ENCODE measurements around the gene UNK.
"Not testable (repeated sequence)": the region's sequence is repeated elsewhere in the genome, so short reads cannot be mapped to it uniquely, and the experiment has no call there.

Gene UNK

GRCh38 chr17:75754378-75755204 lies 30.0 kb upstream of the UNK start:
- DNase-seq = no peak

- DNase-seq = peak; percentile 64
Observed at GRCh38 chr17:75755205-75755901, 29.3 kb upstream of the UNK start.

- no peak for DNase-seq
Observed at GRCh38 chr17:75755990-75756389, 28.6 kb upstream of the UNK start.

GRCh38 chr17:75756451-75757085 lies 28.0 kb upstream of the UNK start:
- no peak for DNase-seq

- no peak for DNase-seq
Observed at GRCh38 chr17:75757086-75757681, 27.4 kb upstream of the UNK start.

GRCh38 chr17:75758131-75758905 lies 26.3 kb upstream of the UNK start:
- DNase-seq = no peak

GRCh38 chr17:75759457-75759856 lies 25.1 kb upstream of the UNK start:
- no peak for DNase-seq

- DNase-seq = not testable (repeated sequence)
Observed at GRCh38 chr17:75759978-75760640, 24.5 kb upstream of the UNK start.

- no peak for DNase-seq
Observed at GRCh38 chr17:75762513-75763268, 21.9 kb upstream of the UNK start.

- DNase-seq = no peak
Observed at GRCh38 chr17:75763269-75763607, 21.4 kb upstream of the UNK start.

GRCh38 chr17:75763613-75764416 lies 20.8 kb upstream of the UNK start:
- no peak for DNase-seq

- no peak for DNase-seq
Observed at GRCh38 chr17:75764417-75764710, 20.2 kb upstream of the UNK start.

- DNase-seq = peak; percentile 86
Observed at GRCh38 chr17:75764711-75765421, 19.7 kb upstream of the UNK start, which contains the start of gene GALK1. TSS of gene GALK1 (minus strand) at chr17:75765192. CDS start at chr17:75765136, 56 bp downstream.

GRCh38 chr17:75765981-75766380 lies 18.6 kb upstream of the UNK start:
- DNase-seq = no peak

GRCh38 chr17:75767881-75768280 lies 16.7 kb upstream of the UNK start:
- no peak for DNase-seq

- no peak for DNase-seq
Observed at GRCh38 chr17:75769536-75769935, 15.1 kb upstream of the UNK start.

- no peak for DNase-seq
Observed at GRCh38 chr17:75771334-75772281, 13.0 kb upstream of the UNK start.

GRCh38 chr17:75773121-75773807 lies 11.3 kb upstream of the UNK start:
- peak; percentile 57 for DNase-seq

All from right hindlimb (tissue), 1 donor.